EL (cell line): ENCODE measurements around the gene CDH23.
A peak's percentile ranks its signal among the peaks of the same experiment; 100 is the strongest.

Source experiments
- DNase-seq: peaks from one replicate; pipeline ENCODE4 v3.0.0-alpha.2; 2016

CDH23 gene

DNA sequence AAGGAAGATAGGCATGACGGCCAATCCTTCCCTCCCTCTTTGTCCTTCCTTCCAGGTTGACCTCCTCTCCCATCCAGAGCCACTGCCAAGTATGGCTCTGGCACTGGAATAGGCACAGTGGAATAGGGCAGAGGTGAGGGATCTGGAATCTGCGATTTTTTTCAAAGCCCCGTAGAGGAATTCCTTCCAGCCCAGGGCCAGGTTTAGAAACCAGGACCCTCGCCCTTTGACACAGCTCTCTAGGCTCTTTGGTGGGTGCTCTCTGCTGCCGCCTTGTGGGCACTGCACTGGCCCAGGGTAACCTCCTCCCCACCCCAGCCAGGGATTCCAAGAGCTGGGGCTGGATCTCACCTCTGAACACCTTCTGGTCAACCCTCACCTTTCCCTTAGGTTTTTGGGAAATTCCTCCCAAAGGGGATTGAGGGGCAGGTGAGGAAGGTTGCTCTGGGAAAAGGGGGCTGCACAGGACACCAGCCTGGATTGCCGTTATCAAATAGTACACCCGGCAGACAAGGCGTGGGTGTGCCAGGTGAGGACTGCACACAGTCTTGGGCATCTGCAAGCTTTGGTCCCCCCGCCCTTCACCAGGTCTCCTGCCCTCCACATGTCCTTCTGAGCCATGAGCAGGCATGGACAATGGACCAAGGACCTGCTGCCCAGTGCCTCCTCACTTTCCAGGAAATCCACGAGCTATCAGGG lies 300.1 kb downstream of the CDH23 start:
- DNase-seq: peak; percentile 39

DNA sequence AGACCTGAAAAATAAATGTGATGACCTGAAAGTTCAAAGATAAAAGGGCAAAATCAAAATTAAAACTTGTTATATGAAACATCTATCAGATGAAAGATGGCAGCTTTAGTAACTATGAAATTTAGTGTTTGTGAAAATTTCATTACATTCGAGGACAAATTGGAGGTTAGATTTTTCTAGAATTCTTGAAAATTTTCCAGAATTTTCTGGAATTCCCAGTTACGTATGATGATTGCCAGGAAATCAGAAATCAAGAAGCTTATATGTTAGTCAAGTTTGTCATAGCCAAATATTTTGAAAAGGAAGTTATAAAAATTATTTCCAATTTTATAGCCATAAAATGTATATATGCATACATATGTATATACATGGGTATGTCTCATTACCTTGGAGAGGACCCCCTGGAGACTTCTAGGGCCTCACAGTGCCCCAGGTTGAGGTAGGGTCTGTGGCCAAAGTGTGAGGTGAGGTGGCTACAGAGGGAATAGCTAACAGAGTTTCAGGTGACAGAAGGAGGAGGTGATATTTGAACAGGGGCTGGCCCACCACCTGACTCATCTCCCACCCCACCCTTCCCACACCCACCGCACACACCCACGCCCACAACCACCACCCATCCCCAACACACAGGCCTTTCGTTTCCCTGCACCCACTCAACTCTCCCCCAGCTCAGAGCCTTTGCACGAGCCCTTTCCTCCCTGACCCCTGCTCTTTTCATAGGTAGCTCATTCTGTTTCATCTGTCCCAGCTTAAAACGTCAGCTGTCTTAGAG lies 301.4 kb downstream of the CDH23 start:
- DNase-seq: no peak

DNA sequence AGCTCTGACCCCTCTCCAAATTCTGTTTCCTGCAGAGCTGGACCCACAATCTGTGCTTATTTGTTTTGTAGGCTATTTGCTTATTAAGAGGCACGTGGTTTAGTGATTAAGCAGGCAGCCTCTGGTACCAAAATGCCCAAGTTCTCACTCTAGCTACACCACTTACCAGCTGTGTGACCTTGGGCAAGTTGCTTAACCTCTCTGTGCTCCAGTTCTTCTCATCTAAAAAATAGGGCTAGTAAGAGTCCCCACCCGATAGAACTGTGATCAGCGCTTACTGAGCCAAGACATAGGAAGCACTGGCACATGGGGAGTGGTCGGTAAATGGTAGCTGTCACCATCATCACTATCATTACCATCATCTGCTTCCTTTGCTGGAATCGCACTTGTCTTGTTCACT lies 302.0 kb downstream of the CDH23 start:
- DNase-seq: no peak

DNA sequence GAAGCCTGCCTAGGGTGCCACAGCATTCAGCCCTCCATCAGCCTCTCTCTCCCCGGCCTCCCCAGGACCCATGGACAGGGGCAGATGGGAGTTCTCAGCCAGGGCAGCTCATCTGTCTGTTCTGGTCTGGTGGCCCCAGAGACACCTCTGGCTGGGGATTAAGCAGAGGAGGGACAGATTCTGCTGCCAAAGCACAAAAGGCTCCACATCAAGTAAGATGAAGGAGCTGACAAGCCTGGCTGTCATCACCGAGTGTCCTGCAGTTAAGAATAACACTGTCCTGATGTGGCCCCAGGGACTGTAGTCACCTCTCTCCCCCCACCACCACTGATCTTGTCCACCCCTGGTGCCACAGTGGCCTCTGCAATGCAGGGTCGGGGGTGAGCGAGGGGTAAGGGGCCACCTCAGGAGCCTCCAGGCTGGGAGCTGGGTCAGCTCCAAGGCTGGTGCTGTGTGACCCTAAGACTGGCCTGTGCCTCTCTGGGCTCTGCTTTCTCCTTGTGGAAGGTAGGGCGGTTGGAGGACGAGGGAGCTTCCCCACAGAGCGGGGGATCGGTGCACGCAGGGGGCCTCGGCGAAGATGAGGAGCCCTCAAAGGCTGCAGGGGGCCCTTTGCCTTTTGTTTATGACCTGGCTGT lies 304.1 kb downstream of the CDH23 start:
- DNase-seq: no peak

DNA sequence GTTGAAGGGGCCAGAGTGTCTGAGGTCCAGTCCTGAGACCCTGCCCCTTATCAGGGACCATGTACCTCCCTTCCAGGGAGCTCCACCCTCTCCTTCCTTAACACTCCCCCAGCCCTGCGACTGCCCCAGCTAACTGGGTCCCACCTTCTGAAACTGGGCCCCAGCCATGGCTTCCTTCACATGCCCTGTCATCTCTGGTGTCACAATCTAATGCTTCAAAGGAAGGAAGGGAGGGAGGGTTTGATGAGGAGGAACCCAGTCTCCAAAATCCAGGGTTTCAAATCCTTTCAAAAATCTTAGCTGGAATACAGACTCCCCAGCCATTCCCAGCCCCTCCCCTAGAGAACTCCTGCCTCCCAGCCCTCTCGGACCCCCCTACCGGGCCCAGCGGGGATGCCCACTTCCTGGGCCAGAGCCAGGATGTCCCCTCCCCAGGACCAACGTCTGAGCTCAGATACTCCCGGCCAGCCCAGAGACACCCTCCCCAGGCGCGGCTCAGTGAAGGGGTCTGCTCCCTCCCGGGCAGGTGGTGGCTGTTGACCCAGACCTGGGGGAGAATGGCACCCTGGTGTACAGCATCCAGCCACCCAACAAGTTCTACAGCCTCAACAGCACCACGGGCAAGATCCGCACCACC lies 304.9 kb downstream of the CDH23 start:
- DNase-seq: no peak

DNA sequence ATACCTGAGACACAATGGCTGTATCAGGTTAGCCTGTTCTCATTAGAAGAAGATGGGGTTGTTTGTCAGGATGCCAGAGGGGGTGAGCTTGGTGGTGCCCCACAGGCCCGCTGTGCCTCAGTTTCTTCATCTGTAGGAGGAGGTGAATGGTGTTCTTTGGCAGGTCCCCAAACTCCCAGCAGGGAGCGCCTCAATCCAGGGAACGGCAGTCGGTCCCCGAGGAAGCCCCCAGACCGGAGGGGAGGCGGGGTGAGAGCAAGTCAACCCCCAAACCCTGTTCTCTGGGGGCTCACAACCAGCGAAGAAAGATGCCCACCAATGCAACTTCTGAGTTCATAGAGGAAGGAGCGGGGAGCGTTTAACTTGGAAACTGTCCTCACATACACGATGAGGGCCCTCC lies 306.9 kb downstream of the CDH23 start:
- no peak for DNase-seq

DNA sequence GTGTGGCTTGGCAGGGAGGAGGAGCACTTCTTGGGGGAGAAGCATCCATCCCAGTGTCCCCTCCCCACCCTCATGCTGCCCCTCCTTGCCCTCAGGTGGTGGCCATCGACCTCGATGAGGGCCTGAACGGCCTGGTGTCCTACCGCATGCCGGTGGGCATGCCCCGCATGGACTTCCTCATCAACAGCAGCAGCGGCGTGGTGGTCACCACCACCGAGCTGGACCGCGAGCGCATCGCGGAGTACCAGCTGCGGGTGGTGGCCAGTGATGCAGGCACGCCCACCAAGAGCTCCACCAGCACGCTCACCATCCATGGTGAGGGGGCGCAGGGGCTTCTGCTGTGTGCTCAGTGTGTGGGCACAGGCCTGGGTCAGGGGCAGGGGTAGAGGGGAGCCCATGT lies 308.1 kb downstream of the CDH23 start:
- no peak for DNase-seq

DNA sequence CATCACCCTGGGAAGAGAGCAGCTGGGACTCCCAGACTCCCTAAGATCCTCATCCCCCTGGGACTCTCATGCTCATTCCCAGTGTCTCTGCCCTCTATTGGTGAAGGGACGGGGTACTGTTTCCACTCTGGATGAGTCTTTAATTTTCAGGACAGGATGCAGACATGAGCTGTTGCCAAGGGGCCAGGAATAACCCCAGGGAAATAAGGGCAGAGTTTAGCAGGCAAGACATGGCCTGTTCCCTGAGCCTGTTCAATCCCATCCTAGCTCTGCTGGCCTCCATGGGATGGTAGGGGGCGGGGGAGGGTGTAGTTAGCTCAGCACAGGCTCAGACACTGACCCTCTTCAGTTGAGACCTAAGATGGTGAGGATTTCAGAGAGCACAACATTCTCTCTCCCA lies 308.9 kb downstream of the CDH23 start:
- DNase-seq: no peak

DNA sequence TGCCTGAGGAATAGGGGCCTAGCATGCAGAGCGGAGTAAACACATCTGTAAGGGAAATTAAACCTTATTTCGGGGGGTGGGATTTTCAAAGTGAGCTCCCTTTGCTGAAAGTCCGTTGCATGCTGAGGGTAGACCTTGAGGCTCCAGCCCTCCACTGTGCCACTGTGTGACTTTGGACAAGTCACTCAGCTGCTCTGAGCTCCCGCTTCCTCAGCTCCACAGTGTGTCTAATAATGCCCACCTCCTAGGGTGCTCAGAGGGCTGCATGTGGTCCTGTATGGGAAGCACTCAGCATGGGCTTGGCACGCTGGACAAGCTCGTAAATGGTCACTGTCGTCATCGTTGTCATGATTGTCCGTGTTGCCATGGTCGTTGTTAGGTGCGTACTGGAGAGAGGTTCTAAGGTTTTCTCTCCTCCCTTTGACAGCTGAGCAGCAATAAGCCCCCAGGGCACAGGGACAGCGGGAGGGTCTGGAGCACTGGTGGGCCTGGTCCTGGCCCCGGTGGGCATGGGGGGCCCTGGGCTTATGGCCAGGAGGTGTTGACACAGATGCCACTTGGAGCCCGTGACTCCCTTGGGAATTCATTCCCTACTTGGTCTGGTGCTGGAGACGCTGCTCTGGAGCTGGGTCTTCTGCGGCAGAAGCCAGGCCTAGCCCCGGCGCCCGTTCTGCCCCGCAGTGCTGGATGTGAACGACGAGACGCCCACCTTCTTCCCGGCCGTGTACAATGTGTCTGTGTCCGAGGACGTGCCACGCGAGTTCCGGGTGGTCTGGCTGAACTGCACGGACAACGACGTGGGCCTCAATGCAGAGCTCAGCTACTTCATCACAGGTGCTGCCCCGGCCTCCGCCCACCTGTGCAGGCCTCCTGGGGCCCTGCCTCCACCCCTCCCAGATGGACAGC lies 309.7 kb downstream of the CDH23 start:
- DNase-seq: no peak

DNA sequence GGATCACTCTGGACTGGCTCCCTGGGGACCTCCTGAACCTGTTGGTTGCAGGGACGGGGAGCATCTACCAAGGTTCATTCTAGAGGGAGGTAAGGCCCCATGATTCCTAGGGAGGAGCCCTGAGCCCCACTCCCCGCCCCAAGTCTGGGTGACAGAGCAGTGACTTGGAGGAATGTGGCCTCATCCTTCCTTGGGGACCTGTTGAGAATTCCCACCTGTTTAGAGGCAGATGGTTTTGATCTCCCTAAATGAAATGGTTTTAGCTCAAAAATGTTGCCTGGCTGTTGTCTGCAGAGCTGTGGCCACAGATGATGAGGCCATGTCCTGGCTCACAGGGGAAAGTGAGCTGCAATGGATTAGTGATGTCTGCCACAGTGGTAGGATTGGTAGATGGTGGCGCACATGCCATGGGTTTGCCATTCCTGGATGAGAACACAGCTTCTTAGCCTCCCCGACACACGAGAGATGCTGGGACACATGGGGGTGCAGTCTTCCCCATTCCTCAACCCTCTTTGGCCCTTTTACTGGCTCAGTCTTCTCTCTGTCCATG lies 310.6 kb downstream of the CDH23 start:
- no peak for DNase-seq

DNA sequence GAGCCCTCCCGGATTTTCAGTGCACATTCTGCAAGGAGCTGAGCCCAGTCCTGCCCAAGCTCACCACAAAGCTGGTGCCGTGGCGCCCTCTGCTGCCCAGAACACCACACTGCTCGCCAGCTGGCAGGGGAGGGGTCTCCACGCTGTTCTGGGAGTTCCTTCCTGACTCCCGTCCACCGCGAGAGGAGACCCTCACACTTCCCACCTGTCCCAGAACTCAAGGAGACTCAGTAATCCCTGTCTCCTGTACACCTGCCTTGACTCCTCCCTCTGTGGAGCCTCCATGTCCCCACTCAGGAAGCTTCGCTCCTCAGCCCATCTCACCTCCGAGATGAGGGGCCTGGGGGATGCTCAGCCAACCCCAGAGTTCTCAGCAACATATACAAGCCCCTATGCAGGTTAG lies 311.6 kb downstream of the CDH23 start:
- peak; percentile 26 for DNase-seq

DNA sequence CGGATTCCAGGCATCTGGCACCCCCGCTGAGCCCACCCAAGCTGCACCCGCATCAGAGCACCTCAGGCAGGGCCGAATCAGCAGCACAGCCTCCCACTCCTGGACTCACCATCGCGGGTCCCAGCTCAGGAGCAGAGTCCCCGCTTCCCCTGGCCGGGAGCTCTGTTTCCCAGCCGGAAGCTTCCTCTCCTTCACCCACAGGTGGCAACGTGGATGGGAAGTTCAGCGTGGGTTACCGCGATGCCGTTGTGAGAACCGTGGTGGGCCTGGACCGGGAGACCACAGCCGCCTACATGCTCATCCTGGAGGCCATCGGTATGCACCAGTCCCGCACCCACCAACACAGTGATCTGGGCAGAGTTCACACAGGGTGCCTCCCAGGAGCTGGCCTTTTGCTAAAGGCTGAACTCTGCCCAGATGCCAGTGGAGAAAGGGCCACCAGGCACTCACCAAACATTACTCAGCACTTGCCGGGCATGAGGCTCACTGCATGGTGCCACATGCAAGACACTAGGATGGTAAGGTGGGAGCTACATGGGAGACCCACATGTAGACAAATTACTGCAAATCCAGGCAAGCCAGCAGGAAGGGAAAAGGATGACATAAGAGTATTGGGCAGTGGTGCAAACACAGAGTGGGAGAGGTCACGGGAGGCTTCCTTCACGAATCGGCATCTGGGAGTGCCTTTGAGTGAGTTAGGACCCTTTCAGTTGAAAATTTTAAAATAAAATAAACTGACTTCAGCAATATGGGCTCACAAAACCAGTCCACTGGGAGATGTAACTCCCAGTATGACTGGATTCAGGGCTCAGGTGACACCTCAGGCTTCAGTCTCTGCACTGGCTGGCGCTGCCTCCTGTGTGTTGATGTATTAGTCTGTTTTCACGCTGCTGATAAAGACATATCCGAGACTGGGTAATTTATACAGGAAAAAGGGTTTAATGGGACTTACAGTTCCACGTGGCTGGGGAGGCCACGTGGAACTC lies 312.5 kb downstream of the CDH23 start:
- DNase-seq: no peak

DNA sequence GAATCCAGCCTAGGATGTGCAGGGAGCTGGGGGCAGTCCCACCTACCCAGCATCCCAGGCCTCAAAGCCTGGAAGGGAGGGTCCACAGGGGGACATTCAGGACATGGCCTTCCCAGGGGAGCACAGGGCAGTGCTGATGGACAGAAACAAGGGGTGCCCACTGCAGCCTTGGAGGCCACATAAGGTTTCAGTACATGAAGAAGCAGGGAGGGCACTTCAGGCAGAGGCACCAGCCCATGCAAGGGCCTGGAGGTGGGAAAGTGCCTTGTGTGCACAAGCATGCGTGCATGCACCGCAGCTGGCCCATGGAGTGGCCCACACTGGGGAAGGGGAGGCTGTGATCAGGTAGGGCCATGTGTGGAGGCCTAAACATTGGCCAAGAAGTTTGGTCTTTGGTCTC lies 313.8 kb downstream of the CDH23 start:
- no peak for DNase-seq

DNA sequence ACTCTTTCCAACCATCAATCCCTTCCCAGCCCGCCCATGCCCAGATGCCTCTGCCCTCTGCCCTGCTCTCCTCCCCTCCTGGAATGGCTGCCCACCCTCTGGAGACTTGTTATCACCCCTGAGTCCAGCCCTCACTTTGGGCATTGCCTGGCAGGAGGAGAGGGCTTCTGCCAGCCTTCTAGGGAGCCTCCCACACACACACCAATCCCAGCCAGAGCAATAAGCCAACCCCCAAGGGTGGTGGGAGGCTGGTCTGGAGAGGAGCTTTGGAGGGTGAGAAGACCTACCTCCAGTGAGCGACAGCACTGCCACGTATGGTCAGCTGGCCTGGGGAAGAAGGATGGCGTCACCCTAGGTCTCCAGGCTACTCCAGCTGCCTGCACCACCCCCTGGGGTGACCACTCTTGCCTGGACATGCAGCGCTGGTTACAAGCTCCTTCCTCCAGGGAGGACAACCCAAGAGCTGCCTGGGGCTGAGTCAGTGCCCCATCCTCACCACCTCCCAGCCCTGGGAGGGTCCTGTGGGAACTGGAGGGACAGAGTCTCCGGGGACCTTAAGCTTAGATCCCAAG lies 314.4 kb downstream of the CDH23 start:
- no peak for DNase-seq

DNA sequence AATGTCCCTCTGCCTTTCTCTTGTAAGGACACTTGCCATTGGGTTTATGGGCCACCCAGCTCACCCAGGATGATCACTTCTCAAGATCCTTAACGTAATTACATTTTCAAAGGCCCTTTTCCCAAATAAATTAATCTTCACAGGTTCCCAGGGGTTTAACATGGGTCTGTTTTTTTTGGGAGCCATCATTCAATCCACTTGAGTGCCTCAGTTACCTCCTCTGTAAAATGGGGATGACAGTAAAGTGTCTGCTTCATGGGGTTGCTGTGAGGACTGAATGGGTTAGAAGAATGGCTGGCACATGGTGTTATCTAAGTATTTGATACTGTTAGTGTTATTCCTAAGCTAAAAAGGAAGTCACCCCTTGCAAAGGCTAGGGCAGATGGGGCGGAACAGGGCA lies 315.4 kb downstream of the CDH23 start:
- DNase-seq: no peak

DNA sequence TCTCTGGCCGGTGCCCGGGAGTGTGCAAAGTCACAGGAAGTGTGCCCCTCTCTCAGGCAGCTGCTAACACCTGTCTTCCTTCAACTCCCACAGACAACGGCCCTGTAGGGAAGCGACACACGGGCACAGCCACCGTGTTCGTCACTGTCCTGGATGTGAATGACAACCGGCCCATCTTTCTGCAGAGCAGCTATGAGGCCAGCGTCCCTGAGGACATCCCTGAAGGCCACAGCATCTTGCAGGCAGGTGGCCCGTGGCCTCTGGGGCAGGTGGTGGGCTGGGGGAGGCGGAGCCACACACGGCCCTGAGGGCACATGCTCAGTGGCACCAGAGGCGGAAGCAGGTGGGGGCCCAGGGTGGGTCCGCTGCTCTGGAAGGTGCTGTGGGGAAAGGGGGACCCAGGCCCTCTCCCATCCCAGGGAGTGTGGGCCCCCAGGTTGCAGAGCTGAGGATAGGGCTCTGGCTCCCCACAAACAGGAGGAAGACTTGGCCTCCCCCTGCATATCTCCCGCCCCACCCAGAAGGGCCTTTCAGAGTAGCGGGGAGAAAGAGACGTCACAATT lies 315.9 kb downstream of the CDH23 start:
- DNase-seq: no peak

DNA sequence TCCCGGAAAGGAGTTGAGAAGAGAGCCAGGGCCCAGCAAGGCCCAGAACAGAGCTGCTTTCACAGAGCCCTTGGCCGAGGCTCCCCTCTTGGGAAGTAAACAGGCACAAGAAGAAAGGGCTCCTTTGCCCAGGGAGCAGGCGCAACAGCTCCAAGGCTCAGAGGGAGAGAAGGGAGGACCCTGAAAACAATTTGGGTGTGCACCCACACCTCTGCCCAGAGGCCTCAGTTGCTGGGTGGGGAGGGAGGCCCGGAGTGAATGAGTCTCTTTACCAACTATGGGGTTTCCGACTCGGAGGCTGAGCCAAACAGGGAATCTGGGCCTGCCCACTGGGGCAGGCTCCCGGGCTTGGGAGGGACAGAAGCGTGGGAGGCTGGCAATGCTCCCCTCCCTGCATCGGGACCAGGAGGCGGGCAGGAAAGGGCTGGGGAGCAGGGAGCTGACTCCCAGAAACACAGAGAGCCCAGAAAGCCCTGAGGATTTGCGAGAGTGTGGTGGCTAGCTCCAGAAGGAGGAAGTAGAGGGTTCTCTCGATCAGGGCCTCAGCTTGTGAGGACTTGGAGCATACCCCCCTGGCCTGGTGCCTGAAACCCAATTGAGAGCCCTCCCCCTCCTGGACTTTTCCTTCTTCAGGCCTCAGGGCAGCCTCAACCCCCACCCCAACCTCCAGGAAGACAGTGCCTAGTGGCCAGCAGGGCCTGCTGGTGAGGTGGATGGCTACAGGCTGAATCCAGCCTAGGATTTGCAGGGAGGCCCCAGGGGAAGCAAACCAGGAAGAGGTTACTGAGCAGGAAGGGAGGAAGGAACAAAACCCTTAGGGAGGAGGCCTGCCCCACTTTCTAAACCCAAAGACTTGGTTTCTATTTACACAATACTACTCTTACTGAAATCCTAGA lies 316.7 kb downstream of the CDH23 start:
- peak; percentile 92 for DNase-seq

DNA sequence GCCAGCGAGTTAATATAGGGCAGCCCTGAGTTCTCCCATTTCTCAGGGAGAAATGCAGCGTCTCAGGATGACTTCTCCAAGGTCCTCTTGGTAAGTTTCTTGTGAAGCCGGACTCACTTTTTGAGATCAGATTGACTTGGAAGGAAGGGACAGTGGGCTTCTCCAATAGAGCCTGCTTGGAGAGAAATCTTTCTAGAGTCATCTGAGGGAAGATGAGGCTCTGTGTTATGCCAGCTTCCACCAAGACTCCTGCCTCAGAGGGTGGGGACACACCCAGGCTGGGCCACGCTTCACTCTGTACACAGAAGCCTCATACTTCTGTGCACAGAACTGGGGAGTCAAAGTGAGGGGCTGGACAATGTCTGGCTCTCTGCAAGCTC lies 317.3 kb downstream of the CDH23 start:
- no peak for DNase-seq

DNA sequence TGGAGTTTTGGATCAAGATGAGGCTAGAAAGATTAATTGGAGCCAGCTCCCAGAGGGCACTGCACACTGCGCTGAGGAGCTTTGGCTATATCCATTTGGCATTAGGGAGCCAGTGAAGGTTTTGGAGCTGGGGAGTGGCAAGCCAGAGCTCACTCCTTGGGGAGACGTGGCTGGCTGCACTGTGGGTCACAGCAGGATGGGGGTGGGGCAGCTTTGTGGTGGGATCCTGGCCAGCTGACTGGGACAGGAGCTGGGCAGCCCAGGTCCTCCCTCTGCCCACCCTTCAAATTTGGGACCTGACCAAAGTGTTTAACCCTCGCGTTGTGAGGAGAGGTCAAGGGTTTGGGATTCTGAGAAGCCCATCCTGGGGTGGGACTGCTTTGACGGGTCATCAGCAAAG lies 317.9 kb downstream of the CDH23 start:
- no peak for DNase-seq
